Activated CD4-positive, alpha-beta T cell treated with anti-CD3 and anti-CD28 coated beads, Interleukin-2, amount 10 ng/mL, durations not matched to agents 7 days and 5 days (primary cell): ENCODE data around the gene PIM3. TPM values are rescaled to one million over a fixed set of nuclear protein-coding genes. Genes with fewer than 3 reads are reported as not detected.

Experiments used
- CTCF ChIA-PET: fragments of 350-600 bp; sonication (Branson Sonifier 250); formaldehyde crosslinking; loops from one replicate; lab custom pipeline; 2021; ENCODE audit warnings: antibody characterized with exemption; lab: Charles Lee
- POLR2A ChIA-PET: fragments of 350-600 bp; sonication (Branson Sonifier 250); formaldehyde crosslinking; loops from one replicate; lab custom pipeline; 2021; ENCODE audit warnings: antibody characterized with exemption; lab: Charles Lee
- DNase-seq: peaks from one replicate; pipeline ENCODE4 v3.0.0-alpha.2; 2020
- H3K27ac Mint-ChIP-seq: one replicate; pipeline ENCODE4 v1.8.0; 2021; ENCODE audit warnings: mild to moderate bottlenecking, moderate library complexity, mixed read lengths
- H3K27me3 Mint-ChIP-seq: one replicate; pipeline ENCODE4 v1.8.0; 2021; ENCODE audit warnings: mixed read lengths
- H3K36me3 Mint-ChIP-seq: one replicate; pipeline ENCODE4 v1.8.0; 2021; ENCODE audit warnings: low read depth, mixed read lengths
- H3K4me1 Mint-ChIP-seq: one replicate; pipeline ENCODE4 v1.8.0; 2021; ENCODE audit warnings: mixed read lengths
- H3K4me3 Mint-ChIP-seq: one replicate; pipeline ENCODE4 v1.8.0; 2021; ENCODE audit warnings: mild to moderate bottlenecking, moderate library complexity, mixed read lengths
- H3K9me3 Mint-ChIP-seq: one replicate; pipeline ENCODE4 v1.8.0; 2021; ENCODE audit warnings: mixed read lengths
- total RNA-seq, 2 experiments: library from RNA; stranded (reverse); gene quantifications; one replicate each; pipeline ENCODE4 v1.2.3, GENCODE V29; 2021

The PIM3 gene
- total RNA-seq, 2 experiments from 2014 or later: 39.7 to 44.7 TPM

- POLR2A ChIA-PET: no interaction called here
- Mint-ChIP-seq H3K4me1 (peaks cover 8% of the 10 kb centered on the region), H3K27me3 (no peaks in the 10 kb centered on the region), H3K9me3 (no peaks in the 10 kb centered on the region), H3K4me3 (no peak overlapping the region), H3K27ac (no peak overlapping the region), H3K36me3 (no peaks in the 10 kb centered on the region)
- CTCF ChIA-PET: interaction anchor here (1.0 to 1.8 kb wide), 3 partner anchors 9 to 29 kb away, joined by 3 to 4 read pairs (median 3); no protein-coding TSS in a partner anchor
- DNase-seq: no peak
These were observed 4.8 kb upstream of the PIM3 start for GRCh38 chr22:49955581-49956417.

- no peak for DNase-seq
- H3K9me3 Mint-ChIP-seq: no peaks in the 10 kb centered on the region
- no peak overlapping the region for H3K4me3 Mint-ChIP-seq
- CTCF ChIA-PET: interaction anchor here (1.0 to 1.8 kb wide), 3 partner anchors 9 to 29 kb away, joined by 3 to 4 read pairs (median 3); no protein-coding TSS in a partner anchor
- H3K27me3 Mint-ChIP-seq: no peaks in the 10 kb centered on the region
- H3K27ac Mint-ChIP-seq: no peak overlapping the region
- H3K4me1 Mint-ChIP-seq: peaks cover 6% of the 10 kb centered on the region
- peaks cover under 1% of the 10 kb centered on the region for H3K36me3 Mint-ChIP-seq
- POLR2A ChIA-PET: no interaction called here
These were observed 4.2 kb upstream of the PIM3 start for GRCh38 chr22:49956418-49956770.

- Mint-ChIP-seq H3K36me3 (peaks cover 5% of the 10 kb centered on the region), H3K4me3 (no peak overlapping the region), H3K4me1 (peaks cover 6% of the 10 kb centered on the region), H3K9me3 (no peaks in the 10 kb centered on the region), H3K27me3 (no peaks in the 10 kb centered on the region), H3K27ac (no peak overlapping the region)
- CTCF ChIA-PET: interaction anchor here (0.6 to 1.8 kb wide), 2 partner anchors 8 to 10 kb away, joined by 3 to 4 read pairs; no protein-coding TSS in a partner anchor
- DNase-seq: no peak
- POLR2A ChIA-PET: no interaction called here
These were observed 3.4 kb upstream of the PIM3 start for GRCh38 chr22:49956914-49957825.

- no peak overlapping the region for H3K4me3 Mint-ChIP-seq
- no peak overlapping the region for H3K27ac Mint-ChIP-seq
- peaks cover 8% of the 10 kb centered on the region for H3K4me1 Mint-ChIP-seq
- CTCF ChIA-PET: interaction anchor here (0.6 kb wide), 1 partner anchor 9 kb away, joined by 3 read pairs; no protein-coding TSS in a partner anchor
- no peaks in the 10 kb centered on the region for H3K9me3 Mint-ChIP-seq
- peaks cover 5% of the 10 kb centered on the region for H3K36me3 Mint-ChIP-seq
- no peak for DNase-seq
- no peaks in the 10 kb centered on the region for H3K27me3 Mint-ChIP-seq
- POLR2A ChIA-PET: no interaction called here
These were observed 2.7 kb upstream of the PIM3 start for GRCh38 chr22:49957826-49958365.

- Mint-ChIP-seq H3K4me1 (peaks cover 13% of the 10 kb centered on the region), H3K27ac (peak overlapping the region; percentile 91), H3K4me3 (peak overlapping the region; percentile 79), H3K27me3 (no peaks in the 10 kb centered on the region), H3K9me3 (no peaks in the 10 kb centered on the region), H3K36me3 (peaks cover 10% of the 10 kb centered on the region)
- ChIA-PET POLR2A (no interaction called here), CTCF (no interaction called here)
- DNase-seq: no peak
These were observed 2.1 kb upstream of the PIM3 start for GRCh38 chr22:49958366-49958921.

GRCh38 chr22:49958931-49959781 lies 1.4 kb upstream of the PIM3 start:
- ChIA-PET CTCF (no interaction called here), POLR2A (no interaction called here)
- Mint-ChIP-seq H3K27ac (peak overlapping the region; percentile 91), H3K36me3 (peaks cover 17% of the 10 kb centered on the region), H3K4me1 (peaks cover 20% of the 10 kb centered on the region), H3K27me3 (no peaks in the 10 kb centered on the region), H3K9me3 (no peaks in the 10 kb centered on the region), H3K4me3 (peak overlapping the region; percentile 79)
- DNase-seq: no peak

- H3K9me3 Mint-ChIP-seq: no peaks in the 10 kb centered on the region
- ChIA-PET CTCF (no interaction called here), POLR2A (no interaction called here)
- peak overlapping the region; percentile 79 for H3K4me3 Mint-ChIP-seq
- peak overlapping the region; percentile 91 for H3K27ac Mint-ChIP-seq
- H3K4me1 Mint-ChIP-seq: peaks cover 22% of the 10 kb centered on the region
- peak; percentile 28 for DNase-seq
- peaks cover 19% of the 10 kb centered on the region for H3K36me3 Mint-ChIP-seq
- no peaks in the 10 kb centered on the region for H3K27me3 Mint-ChIP-seq
These were observed 802 bp upstream of the PIM3 start for GRCh38 chr22:49959782-49960158.

- H3K4me3 Mint-ChIP-seq: peak overlapping the region; percentile 90
- H3K27me3 Mint-ChIP-seq: no peaks in the 10 kb centered on the region
- peaks cover 24% of the 10 kb centered on the region for H3K4me1 Mint-ChIP-seq
- peak overlapping the region; percentile 88 for H3K27ac Mint-ChIP-seq
- POLR2A ChIA-PET: interaction anchor here (0.6 kb wide), 1 partner anchor 28 kb away, joined by 3 read pairs; no protein-coding TSS in a partner anchor
- H3K9me3 Mint-ChIP-seq: no peaks in the 10 kb centered on the region
- peak; percentile 30 for DNase-seq
- peaks cover 22% of the 10 kb centered on the region for H3K36me3 Mint-ChIP-seq
- CTCF ChIA-PET: no interaction called here
These were observed 531 bp downstream of the PIM3 start for GRCh38 chr22:49961005-49961600.

GRCh38 chr22:49961601-49962011 lies 1.0 kb downstream of the PIM3 start:
- peak overlapping the region; percentile 90 for H3K4me3 Mint-ChIP-seq
- peaks cover 22% of the 10 kb centered on the region for H3K36me3 Mint-ChIP-seq
- DNase-seq: no peak
- H3K4me1 Mint-ChIP-seq: peaks cover 24% of the 10 kb centered on the region
- peak overlapping the region; percentile 88 for H3K27ac Mint-ChIP-seq
- CTCF ChIA-PET: interaction anchor here (1.0 to 1.8 kb wide), 2 partner anchors 124 to 229 kb away, joined by 3 to 4 read pairs; no protein-coding TSS in a partner anchor
- no peaks in the 10 kb centered on the region for H3K9me3 Mint-ChIP-seq
- POLR2A ChIA-PET: interaction anchor here (1.3 kb wide), 1 partner anchor 25 kb away, joined by 5 read pairs; no protein-coding TSS in a partner anchor
- no peaks in the 10 kb centered on the region for H3K27me3 Mint-ChIP-seq

GRCh38 chr22:49962012-49962750 lies 1.6 kb downstream of the PIM3 start:
- H3K36me3 Mint-ChIP-seq: peaks cover 22% of the 10 kb centered on the region
- DNase-seq: peak; percentile 65
- POLR2A ChIA-PET: interaction anchor here (1.3 kb wide), 1 partner anchor 26 kb away, joined by 5 read pairs; no protein-coding TSS in a partner anchor
- H3K4me3 Mint-ChIP-seq: peak overlapping the region; percentile 90
- CTCF ChIA-PET: interaction anchor here (0.5 to 1.8 kb wide), 5 partner anchors 26 to 228 kb away, joined by 3 to 4 read pairs (median 3); no protein-coding TSS in a partner anchor
- peaks cover 24% of the 10 kb centered on the region for H3K4me1 Mint-ChIP-seq
- no peaks in the 10 kb centered on the region for H3K27me3 Mint-ChIP-seq
- H3K9me3 Mint-ChIP-seq: no peaks in the 10 kb centered on the region
- peak overlapping the region; percentile 88 for H3K27ac Mint-ChIP-seq
